ENCODE results near the gene S100A1. TPM values are rescaled to one million over a fixed set of nuclear protein-coding genes. Genes with fewer than 3 reads are reported as not detected.
"Not testable (repeated sequence)": the region's sequence is repeated elsewhere in the genome, so short reads cannot be mapped to it uniquely, and the experiment has no call there.

The S100A1 gene
- total RNA-seq, 1 donor from 2014 or later: 5.6 TPM

DNA sequence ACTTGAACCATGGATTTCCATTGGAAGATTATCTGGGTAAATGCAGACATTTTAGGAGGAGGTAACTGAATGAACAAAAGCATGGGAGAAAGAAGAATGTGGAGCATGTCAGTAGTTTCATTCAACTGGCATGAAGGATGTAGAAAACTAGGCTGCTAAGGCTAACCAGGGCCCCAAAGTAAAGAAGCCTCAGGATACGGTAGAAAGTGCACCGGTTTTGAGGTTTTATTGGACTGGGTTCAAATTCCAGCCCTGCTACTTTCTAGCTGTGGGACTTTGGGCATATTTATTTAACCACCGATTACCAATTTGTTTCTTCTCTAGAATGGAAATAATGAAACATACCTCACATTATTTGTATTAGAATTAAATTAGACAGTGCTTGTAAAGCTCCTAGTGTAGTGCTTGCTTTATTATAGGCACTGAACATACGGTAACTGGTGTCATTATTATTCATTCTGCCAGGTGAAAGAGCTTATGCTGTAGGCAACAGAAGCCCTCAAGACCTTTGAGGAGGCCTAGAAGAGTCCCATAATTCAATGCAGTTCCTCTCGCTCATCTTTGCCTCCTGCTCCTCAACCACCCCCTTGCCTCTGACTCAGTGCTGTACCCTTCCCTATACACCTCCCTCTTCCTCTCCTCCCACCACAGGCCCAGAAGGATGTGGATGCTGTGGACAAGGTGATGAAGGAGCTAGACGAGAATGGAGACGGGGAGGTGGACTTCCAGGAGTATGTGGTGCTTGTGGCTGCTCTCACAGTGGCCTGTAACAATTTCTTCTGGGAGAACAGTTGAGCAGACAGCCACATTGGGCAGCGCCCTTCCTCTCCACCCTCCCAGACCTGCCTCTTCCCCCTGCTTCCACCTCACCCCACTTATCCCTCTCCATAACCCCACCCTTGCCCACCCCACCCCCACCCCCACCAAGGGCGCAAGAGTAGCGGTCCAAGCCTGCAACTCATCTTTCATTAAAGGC, 3.1 kb downstream of the S100A1 start:
- no peak for DNase-seq

GRCh38 chr1:153633161-153633753, 5.0 kb downstream of the S100A1 start:
- DNase-seq: peak; percentile 87

GRCh38 chr1:153633754-153634665, 5.8 kb downstream of the S100A1 start, which contains the start of gene CHTOP:
CHTOP (plus strand) TSS chr1:153634066; CDS start chr1:153636589, 2,523 bp downstream.
- DNase-seq: peak; percentile 99

DNA sequence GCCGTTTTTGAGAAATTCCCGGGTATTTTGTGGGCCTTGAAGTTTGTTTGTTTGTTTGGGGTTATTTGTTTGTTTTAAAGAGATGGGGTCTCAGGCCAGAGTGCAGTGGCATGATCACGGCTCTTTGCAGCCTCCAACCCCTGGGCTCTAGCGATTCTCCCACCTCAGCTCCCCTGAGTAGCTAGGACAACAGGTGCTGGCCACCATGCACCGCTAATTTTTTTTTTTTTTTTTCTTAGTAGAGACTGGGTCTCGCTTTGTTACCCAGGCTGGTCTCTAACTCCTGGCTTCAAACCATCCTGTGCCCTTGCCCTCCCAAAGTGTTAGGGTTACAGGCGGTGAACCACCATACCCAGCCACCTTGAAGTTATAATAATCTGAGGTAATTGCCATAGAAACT, 7.6 kb downstream of the S100A1 start:
- no peak for DNase-seq

DNA sequence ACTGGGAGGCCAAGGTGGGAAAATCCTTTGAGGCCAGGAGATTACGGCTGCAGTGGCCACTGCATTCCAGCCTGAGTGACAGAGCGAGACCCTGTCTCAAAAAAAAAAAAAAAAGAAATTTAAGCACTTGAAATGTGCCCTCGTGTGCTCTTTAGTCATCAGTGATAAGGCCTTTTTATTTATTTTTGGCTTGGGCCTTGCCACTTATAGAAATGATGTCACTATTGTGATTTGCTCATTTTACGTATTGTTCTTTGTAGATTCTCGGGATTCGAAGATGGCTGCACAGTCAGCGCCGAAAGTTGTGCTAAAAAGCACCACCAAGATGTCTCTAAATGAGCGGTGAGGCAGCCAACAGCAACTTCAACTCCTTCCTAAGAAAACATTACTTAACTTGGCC, 8.1 kb downstream of the S100A1 start:
- no peak for DNase-seq

DNA sequence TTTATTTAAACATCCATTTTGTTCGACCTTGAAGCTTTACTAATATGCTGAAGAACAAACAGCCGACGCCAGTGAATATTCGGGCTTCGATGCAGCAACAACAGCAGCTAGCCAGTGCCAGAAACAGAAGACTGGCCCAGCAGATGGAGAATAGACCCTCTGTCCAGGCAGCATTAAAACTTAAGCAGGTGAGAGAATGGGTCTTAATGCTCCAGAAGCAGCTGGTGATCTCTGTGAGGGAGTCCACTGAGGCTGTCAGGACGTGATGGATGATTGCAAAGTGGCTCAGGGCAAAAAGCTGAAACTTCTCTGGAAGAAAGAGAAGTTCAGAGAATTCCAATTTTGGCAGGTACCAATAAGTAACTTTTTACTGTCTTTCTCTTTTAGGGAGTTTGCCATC, 10.0 kb downstream of the S100A1 start:
- DNase-seq: no peak

- no peak for DNase-seq
Measured at GRCh38 chr1:153639280-153639679, 11.0 kb downstream of the S100A1 start.

DNA sequence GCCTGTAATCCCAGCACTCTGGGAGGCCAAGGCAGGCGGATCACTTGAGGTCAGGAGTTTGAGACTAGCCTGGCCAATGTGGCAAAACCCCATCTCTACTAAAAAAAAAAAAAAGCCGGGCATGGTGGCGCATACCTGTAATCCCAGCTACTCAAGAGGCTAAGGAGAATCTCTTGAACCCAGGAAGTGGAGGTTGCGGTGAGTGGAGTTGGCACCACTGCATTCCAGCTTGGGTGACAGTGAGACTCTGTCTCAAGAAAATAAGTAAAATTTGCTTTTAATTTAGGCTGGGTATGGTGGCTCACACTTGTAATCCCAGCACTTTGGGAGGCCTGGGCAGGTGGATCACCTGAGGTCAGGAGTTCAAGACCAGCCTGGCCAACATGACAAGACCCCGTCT, 12.0 kb downstream of the S100A1 start:
- DNase-seq: not testable (repeated sequence)

- no peak for DNase-seq
Measured at GRCh38 chr1:153640861-153641260, 12.6 kb downstream of the S100A1 start.

DNA sequence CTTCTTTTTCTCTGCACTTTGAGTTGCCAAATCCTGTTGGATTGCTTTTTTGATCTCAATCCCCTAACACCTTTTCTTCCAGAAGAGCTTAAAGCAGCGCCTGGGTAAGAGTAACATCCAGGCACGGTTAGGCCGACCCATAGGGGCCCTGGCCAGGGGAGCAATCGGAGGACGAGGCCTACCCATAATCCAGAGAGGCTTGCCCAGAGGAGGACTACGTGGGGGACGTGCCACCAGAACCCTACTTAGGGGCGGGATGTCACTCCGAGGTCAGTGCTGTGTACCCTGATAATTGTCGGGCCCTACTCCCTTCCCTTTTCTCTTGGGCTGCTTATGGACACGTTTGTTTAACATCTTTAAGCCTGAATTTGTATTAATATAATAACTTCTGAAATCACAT, 13.9 kb downstream of the S100A1 start:
- no peak for DNase-seq

- no peak for DNase-seq
Measured at GRCh38 chr1:153643100-153643499, 14.9 kb downstream of the S100A1 start.

DNA sequence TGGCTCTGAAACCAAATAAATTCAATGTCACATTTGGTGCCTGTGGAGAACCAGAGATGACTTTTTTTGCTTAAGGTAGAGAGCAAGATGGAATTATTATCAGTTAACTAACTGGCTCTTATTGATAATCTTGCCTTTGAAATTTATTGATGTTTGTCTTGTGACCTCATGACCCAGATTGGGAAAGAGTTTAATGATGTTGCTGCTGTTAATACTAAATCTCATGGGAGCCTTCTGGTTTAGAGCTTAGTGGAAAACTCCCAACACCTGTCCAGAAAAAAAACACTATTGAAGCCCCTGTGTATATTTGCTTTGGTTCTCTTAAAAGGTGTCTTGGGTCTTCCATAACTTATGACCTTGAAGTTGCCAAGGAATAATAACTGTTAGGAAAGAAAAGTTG, 15.6 kb downstream of the S100A1 start:
- no peak for DNase-seq

GRCh38 chr1:153646672-153647345, 18.6 kb downstream of the S100A1 start:
- no peak for DNase-seq

GRCh38 chr1:153647346-153647714, 19.1 kb downstream of the S100A1 start:
- DNase-seq: no peak

- DNase-seq: no peak
Measured at GRCh38 chr1:153648000-153648643, 19.9 kb downstream of the S100A1 start.

GRCh38 chr1:153649137-153649862, 21.1 kb downstream of the S100A1 start:
- DNase-seq: no peak

- DNase-seq: no peak
Measured at GRCh38 chr1:153649863-153650235, 21.6 kb downstream of the S100A1 start.

GRCh38 chr1:153651771-153652170, 23.5 kb downstream of the S100A1 start:
- no peak for DNase-seq

- no peak for DNase-seq
Measured at GRCh38 chr1:153652805-153653500, 24.7 kb downstream of the S100A1 start.

- DNase-seq: no peak
Measured at GRCh38 chr1:153655333-153655732, 27.1 kb downstream of the S100A1 start.
